ENCODE results near the gene CCDC34.

CCDC34 gene

GRCh38 chr11:27315836-27316235 lies 47.2 kb downstream of the CCDC34 start:
- no peak for DNase-seq

GRCh38 chr11:27313157-27313821 lies 49.7 kb downstream of the CCDC34 start:
- DNase-seq = peak; percentile 73

- DNase-seq = no peak
Measured at GRCh38 chr11:27312110-27312509, 50.9 kb downstream of the CCDC34 start.

- no peak for DNase-seq
Measured at GRCh38 chr11:27310707-27311106, 52.3 kb downstream of the CCDC34 start.

- DNase-seq = no peak
Measured at GRCh38 chr11:27310182-27310581, 52.8 kb downstream of the CCDC34 start.

GRCh38 chr11:27309046-27309445 lies 54.0 kb downstream of the CCDC34 start:
- DNase-seq = peak; percentile 90

GRCh38 chr11:27307232-27307631 lies 55.8 kb downstream of the CCDC34 start:
- no peak for DNase-seq

- DNase-seq = no peak
Measured at GRCh38 chr11:27305751-27306150, 57.3 kb downstream of the CCDC34 start.

- DNase-seq = no peak
Measured at GRCh38 chr11:27304514-27304913, 58.5 kb downstream of the CCDC34 start.

- no peak for DNase-seq
Measured at GRCh38 chr11:27303903-27304302, 59.1 kb downstream of the CCDC34 start.

GRCh38 chr11:27300974-27301373 lies 62.0 kb downstream of the CCDC34 start:
- peak; percentile 55 for DNase-seq

GRCh38 chr11:27297616-27298015 lies 65.4 kb downstream of the CCDC34 start:
- peak; percentile 42 for DNase-seq

- DNase-seq = peak; percentile 74
Measured at GRCh38 chr11:27296497-27296896, 66.5 kb downstream of the CCDC34 start.

GRCh38 chr11:27295928-27296327 lies 67.1 kb downstream of the CCDC34 start:
- DNase-seq = no peak

GRCh38 chr11:27294654-27295053 lies 68.4 kb downstream of the CCDC34 start:
- no peak for DNase-seq

GRCh38 chr11:27293515-27294417 lies 69.2 kb downstream of the CCDC34 start:
- peak; percentile 85 for DNase-seq

- DNase-seq = no peak
Measured at GRCh38 chr11:27292637-27293010, 70.4 kb downstream of the CCDC34 start.

GRCh38 chr11:27291954-27292636 lies 70.9 kb downstream of the CCDC34 start:
- peak; percentile 80 for DNase-seq

- no peak for DNase-seq
Measured at GRCh38 chr11:27291302-27291889, 71.6 kb downstream of the CCDC34 start.

- DNase-seq = peak; percentile 74
Measured at GRCh38 chr11:27290261-27291050, 72.6 kb downstream of the CCDC34 start.

Data from fibroblast of skin of right quadriceps (primary cell).